K562 (cell line): ENCODE results near the gene RHBDD1. TPM values are rescaled to one million over a fixed set of nuclear protein-coding genes. Genes with fewer than 3 reads are reported as not detected.

Source experiments
- BACH1 ChIP-seq: fragments of 200-800 bp; sonication (Bioruptor generic); IDR thresholded peaks from 2 replicates; pipeline ENCODE4 v1.6.1; 2016; ENCODE audit warnings: missing genetic modification characterization, missing compliant biosample characterization
- CCNT2 ChIP-seq: IDR thresholded peaks from 2 replicates; pipeline ENCODE4 v1.6.1; 2011; ENCODE audit warnings: borderline replicate concordance, low read depth, mild to moderate bottlenecking, moderate library complexity, mixed read lengths, low read length; ENCODE audit not compliant: insufficient read length; ENCODE audit errors: extremely low read depth
- COPS2 ChIP-seq: fragments of 450-650 bp; conservative IDR thresholded peaks from 2 replicates; pipeline ENCODE4 v1.6.1; 2016; ENCODE audit warnings: mild to moderate bottlenecking, moderate library complexity
- DMBX1 ChIP-seq: fragments of 250-450 bp; sonication (Bioruptor Pico); IDR thresholded peaks from 2 replicates; pipeline ENCODE4 v1.8.0; 2022; ENCODE audit warnings: inconsistent platforms, mild to moderate bottlenecking, moderate library complexity, borderline replicate concordance
- KAT8 ChIP-seq: fragments of 450-650 bp; IDR thresholded peaks from 2 replicates; pipeline ENCODE4 v1.6.1; 2016; ENCODE audit warnings: low read depth, mild to moderate bottlenecking
- MTA3 ChIP-seq: fragments of 450-650 bp; formaldehyde crosslinking; IDR thresholded peaks from 2 replicates; pipeline ENCODE4 v1.6.1; 2017; ENCODE audit warnings: mild to moderate bottlenecking, borderline replicate concordance
- NR2C1 ChIP-seq, 2 experiments: fragments of 450-650 bp; IDR thresholded peaks; 2 replicates each; pipeline ENCODE4 v1.6.1; 2017; ENCODE audit warnings: mild to moderate bottlenecking in 2 of 2, antibody characterized with exemption in 1 of 2, inconsistent platforms in 1 of 2, missing compliant biosample characterization in 1 of 2, missing genetic modification characterization in 1 of 2
- PHF20 ChIP-seq: fragments of 450-650 bp; IDR thresholded peaks from 2 replicates; pipeline ENCODE4 v1.6.1; 2018; ENCODE audit not compliant: partially characterized antibody
- POLR2B ChIP-seq: fragments of 450-650 bp; IDR thresholded peaks from 2 replicates; pipeline ENCODE4 v1.6.1; 2018; ENCODE audit warnings: low read depth; ENCODE audit not compliant: partially characterized antibody
- PRPF4 ChIP-seq: fragments of 200-400 bp; formaldehyde crosslinking; IDR thresholded peaks from one replicate; pipeline ENCODE4 v1.6.1; 2017; ENCODE audit warnings: low read length, low read depth, mild to moderate bottlenecking; ENCODE audit not compliant: insufficient read depth, poor library complexity, severe bottlenecking
- SMAD2 ChIP-seq: fragments of 150-350 bp; IDR thresholded peaks from 2 replicates; pipeline ENCODE4 v1.6.1; 2014; ENCODE audit warnings: low read depth, mild to moderate bottlenecking, low read length
- YBX1 ChIP-seq: fragments of 450-650 bp; IDR thresholded peaks from 2 replicates; pipeline ENCODE4 v1.7.1; 2016; ENCODE audit warnings: mild to moderate bottlenecking
- YY1 ChIP-seq, 3 experiments: IDR thresholded peaks; 2 replicates each; pipeline ENCODE4 v1.6.1; 2011; ENCODE audit warnings: low read length in 2 of 3, mild to moderate bottlenecking in 2 of 3, moderate library complexity in 2 of 3, borderline replicate concordance in 1 of 3, control low read depth in 1 of 3, low read depth in 1 of 3; ENCODE audit not compliant: insufficient read depth in 3 of 3, insufficient replicate concordance in 2 of 3, control insufficient read depth in 1 of 3, insufficient read length in 1 of 3; ENCODE audit errors: extremely low read depth in 1 of 3
- ZNF324 ChIP-seq: fragments of 250-450 bp; sonication (Bioruptor Pico); IDR thresholded peaks from 2 replicates; pipeline ENCODE4 v1.4.0; 2020; ENCODE audit warnings: mild to moderate bottlenecking
- polyA plus RNA-seq, 8 experiments: library from polyadenylated mRNA; depleted of rRNA in 4 of 8; stranded (reverse) in 5 of 8; unstranded in 3 of 8; fragments of >200 nt; fragmentation: Nextera tagmentation in 2 of 8; fragmentation: Illumina TruSeq in 1 of 8; extraction: Ambion mirVana in 2 of 8; extraction: Trizol in 1 of 8; gene quantifications; 2 replicates each; pipeline versions ENCODE4 v1.2.1 to v1.2.3, GENCODE V29; 2011 to 2014; ENCODE audit warnings: inconsistent platforms in 1 of 8, missing spikeins in 1 of 8
- total RNA-seq, 7 experiments: library from RNA; depleted of rRNA in 6 of 7; stranded (reverse); fragments of >200 nt in 6 of 7; fragmentation: Illumina TruSeq in 2 of 7; extraction: Trizol in 2 of 7; gene quantifications; 2 replicates each; pipeline versions ENCODE4 v1.2.1 to v1.2.3, GENCODE V29; 2011 to 2021; ENCODE audit warnings: low replicate concordance in 1 of 7
- TF ChIP-seq, protein P1 (sequence below): sonication (generic); formaldehyde crosslinking; IDR thresholded peaks from 2 replicates; pipeline ENCODE4 v1.8.1; 2023; ENCODE audit warnings: mild to moderate bottlenecking, missing genetic modification reagents, moderate library complexity
- TF ChIP-seq, protein P2 (sequence below): IDR thresholded peaks from 2 replicates; pipeline ENCODE4 v1.6.1; 2014; ENCODE audit warnings: antibody characterized with exemption
- TF ChIP-seq, protein P3 (sequence below): fragments of 450-650 bp; formaldehyde crosslinking; IDR thresholded peaks from 2 replicates; pipeline ENCODE4 v1.4.0; 2020; ENCODE audit warnings: mild to moderate bottlenecking, moderate library complexity
- TF ChIP-seq, protein P4 (sequence below): fragments of 450-650 bp; IDR thresholded peaks from 2 replicates; pipeline ENCODE4 v1.6.1; 2017; ENCODE audit warnings: antibody characterized with exemption
- TF ChIP-seq, protein P5 (sequence below), 2 experiments: fragments of 450-650 bp; IDR thresholded peaks; 2 replicates each; pipeline ENCODE4 v1.6.1; 2016

The RHBDD1 gene
- total and polyA plus RNA-seq, 9 of the 15 experiments (the other 6 are each of a cell fraction or from before 2014, with no cell fraction given), result 4.8 to 34.8 (median 15.6) TPM

DNA sequence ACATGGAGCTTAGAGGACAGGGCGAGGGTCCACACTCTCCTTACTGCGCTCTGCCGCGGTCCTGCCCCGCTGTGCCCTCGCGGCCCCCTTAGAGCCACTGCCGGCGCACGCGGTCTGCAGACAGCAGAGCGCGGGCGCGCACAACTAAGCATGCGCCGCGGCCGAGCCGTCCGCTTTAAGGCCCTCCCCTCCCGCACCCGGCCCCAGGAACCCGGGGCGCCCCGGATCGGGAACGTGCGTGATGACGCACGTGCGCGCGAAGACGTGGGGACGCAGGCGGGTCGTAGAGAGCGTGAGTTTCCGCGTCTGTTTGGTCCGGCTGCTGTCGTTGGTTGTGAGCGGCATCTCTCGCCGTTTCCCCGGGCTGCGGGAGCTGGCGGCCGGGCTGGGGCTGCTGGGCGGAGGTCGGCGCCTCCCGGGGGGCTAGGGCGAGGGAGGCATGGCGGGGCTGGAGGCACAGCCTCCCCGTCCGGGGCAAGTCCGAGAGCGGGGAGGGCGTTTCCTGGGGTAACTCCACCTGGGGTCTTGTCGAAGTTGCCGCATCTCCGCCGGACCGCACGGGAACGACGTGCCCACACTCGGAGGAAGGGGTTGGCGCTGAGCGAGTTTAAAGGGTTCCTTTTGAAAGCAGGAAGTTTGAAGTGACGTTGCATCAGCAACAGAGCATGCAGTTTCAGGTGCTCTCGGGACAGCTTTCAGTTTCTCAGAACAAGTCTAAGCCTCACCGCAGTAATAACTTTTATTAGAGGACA, at the start of gene RHBDD1 (continued):
- no peak for TF ChIP-seq DMBX1 (CRISPR knock-in tag)
- no peak for TF ChIP-seq BACH1 (tag)
- TF ChIP-seq, protein P1, sequence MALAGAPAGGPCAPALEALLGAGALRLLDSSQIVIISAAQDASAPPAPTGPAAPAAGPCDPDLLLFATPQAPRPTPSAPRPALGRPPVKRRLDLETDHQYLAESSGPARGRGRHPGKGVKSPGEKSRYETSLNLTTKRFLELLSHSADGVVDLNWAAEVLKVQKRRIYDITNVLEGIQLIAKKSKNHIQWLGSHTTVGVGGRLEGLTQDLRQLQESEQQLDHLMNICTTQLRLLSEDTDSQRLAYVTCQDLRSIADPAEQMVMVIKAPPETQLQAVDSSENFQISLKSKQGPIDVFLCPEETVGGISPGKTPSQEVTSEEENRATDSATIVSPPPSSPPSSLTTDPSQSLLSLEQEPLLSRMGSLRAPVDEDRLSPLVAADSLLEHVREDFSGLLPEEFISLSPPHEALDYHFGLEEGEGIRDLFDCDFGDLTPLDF (CRISPR knock-in tag), result no peak
- TF ChIP-seq NR2C1 (IDR thresholded peaks at IDR 0.05), result no peak
- no peak for TF ChIP-seq NR2C1 (tag; IDR thresholded peaks at IDR 0.05)
- TF ChIP-seq, protein P2, sequence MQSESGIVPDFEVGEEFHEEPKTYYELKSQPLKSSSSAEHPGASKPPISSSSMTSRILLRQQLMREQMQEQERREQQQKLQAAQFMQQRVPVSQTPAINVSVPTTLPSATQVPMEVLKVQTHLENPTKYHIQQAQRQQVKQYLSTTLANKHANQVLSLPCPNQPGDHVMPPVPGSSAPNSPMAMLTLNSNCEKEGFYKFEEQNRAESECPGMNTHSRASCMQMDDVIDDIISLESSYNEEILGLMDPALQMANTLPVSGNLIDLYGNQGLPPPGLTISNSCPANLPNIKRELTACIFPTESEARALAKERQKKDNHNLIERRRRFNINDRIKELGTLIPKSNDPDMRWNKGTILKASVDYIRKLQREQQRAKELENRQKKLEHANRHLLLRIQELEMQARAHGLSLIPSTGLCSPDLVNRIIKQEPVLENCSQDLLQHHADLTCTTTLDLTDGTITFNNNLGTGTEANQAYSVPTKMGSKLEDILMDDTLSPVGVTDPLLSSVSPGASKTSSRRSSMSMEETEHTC, result no peak
- peak in 1 of 3 experiments; percentile 37 for TF ChIP-seq YY1 (IDR thresholded peaks at IDR 0.05; ENCODE audit: borderline replicate concordance in 1 of 3, control insufficient read depth in 1 of 3, extremely low read depth in 1 of 3, insufficient read depth in 3 of 3, insufficient read length in 1 of 3, insufficient replicate concordance in 2 of 3, low read depth in 1 of 3, low read length in 2 of 3)
- TF ChIP-seq MTA3, result peak; percentile 51; the same call in 1 of the 2 replicates
- TF ChIP-seq SMAD2, result no peak
- no peak for TF ChIP-seq KAT8
- TF ChIP-seq, protein P3, sequence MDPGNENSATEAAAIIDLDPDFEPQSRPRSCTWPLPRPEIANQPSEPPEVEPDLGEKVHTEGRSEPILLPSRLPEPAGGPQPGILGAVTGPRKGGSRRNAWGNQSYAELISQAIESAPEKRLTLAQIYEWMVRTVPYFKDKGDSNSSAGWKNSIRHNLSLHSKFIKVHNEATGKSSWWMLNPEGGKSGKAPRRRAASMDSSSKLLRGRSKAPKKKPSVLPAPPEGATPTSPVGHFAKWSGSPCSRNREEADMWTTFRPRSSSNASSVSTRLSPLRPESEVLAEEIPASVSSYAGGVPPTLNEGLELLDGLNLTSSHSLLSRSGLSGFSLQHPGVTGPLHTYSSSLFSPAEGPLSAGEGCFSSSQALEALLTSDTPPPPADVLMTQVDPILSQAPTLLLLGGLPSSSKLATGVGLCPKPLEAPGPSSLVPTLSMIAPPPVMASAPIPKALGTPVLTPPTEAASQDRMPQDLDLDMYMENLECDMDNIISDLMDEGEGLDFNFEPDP (CRISPR knock-in tag), result no peak
- TF ChIP-seq YBX1, result no peak
- TF ChIP-seq, protein P4, sequence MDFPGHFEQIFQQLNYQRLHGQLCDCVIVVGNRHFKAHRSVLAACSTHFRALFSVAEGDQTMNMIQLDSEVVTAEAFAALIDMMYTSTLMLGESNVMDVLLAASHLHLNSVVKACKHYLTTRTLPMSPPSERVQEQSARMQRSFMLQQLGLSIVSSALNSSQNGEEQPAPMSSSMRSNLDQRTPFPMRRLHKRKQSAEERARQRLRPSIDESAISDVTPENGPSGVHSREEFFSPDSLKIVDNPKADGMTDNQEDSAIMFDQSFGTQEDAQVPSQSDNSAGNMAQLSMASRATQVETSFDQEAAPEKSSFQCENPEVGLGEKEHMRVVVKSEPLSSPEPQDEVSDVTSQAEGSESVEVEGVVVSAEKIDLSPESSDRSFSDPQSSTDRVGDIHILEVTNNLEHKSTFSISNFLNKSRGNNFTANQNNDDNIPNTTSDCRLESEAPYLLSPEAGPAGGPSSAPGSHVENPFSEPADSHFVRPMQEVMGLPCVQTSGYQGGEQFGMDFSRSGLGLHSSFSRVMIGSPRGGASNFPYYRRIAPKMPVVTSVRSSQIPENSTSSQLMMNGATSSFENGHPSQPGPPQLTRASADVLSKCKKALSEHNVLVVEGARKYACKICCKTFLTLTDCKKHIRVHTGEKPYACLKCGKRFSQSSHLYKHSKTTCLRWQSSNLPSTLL, result no peak
- no peak for TF ChIP-seq PHF20
- no peak for TF ChIP-seq COPS2
- TF ChIP-seq PRPF4, result peak; percentile 41
- peak; percentile 46 for TF ChIP-seq CCNT2
- no peak for TF ChIP-seq ZNF324
- TF ChIP-seq POLR2B, result peak; percentile 78
- TF ChIP-seq, protein P5, sequence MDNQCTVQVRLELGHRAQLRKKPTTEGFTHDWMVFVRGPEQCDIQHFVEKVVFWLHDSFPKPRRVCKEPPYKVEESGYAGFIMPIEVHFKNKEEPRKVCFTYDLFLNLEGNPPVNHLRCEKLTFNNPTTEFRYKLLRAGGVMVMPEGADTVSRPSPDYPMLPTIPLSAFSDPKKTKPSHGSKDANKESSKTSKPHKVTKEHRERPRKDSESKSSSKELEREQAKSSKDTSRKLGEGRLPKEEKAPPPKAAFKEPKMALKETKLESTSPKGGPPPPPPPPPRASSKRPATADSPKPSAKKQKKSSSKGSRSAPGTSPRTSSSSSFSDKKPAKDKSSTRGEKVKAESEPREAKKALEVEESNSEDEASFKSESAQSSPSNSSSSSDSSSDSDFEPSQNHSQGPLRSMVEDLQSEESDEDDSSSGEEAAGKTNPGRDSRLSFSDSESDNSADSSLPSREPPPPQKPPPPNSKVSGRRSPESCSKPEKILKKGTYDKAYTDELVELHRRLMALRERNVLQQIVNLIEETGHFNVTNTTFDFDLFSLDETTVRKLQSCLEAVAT (IDR thresholded peaks at IDR 0.05), result peak; percentile 17 to 68; a peak in 1 of 4 replicates
